ENCODE data around the gene SLC35F6. TPM values are rescaled to one million over a fixed set of nuclear protein-coding genes. Genes with fewer than 3 reads are reported as not detected.

Gene SLC35F6
- polyA plus RNA-seq, 1 donor from 2014 or later: 10.8 TPM

- TF ChIP-seq EZH2 (IDR thresholded peaks at IDR 0.05; ENCODE audit: borderline replicate concordance, insufficient read depth, low read length, poor library complexity, severe bottlenecking) (no peak), POLR2AphosphoS5 (IDR thresholded peaks at IDR 0.05) (no peak)
These were observed 42.7 kb upstream of the SLC35F6 start (continued) for GRCh38 chr2:26721115-26722032.

- Histone ChIP-seq H3K9ac (ENCODE audit: low read length) (no peak overlapping the region), H3K79me2 (replicated peaks; ENCODE audit: insufficient read depth, low read length) (no peaks in the 10 kb centered on the region), H4K20me1 (ENCODE audit: insufficient read depth) (no peaks in the 10 kb centered on the region), H3K36me3 (ENCODE audit: insufficient read depth, low read length) (no peaks in the 10 kb centered on the region), H3K9me2 (ENCODE audit: insufficient read depth, low read length) (no peaks in the 10 kb centered on the region), H3K27ac (ENCODE audit: low read length) (no peak overlapping the region), H3K9me3 (ENCODE audit: low read length) (no peaks in the 10 kb centered on the region), H3K27me3 (ENCODE audit: insufficient read depth, low read depth, low read length) (no peaks in the 10 kb centered on the region), H3K4me2 (ENCODE audit: low read length) (no peak overlapping the region), H3K4me3 (ENCODE audit: low read length) (no peak overlapping the region), H3F3A (ENCODE audit: insufficient read depth, low read length, poor library complexity, severe bottlenecking) (no peaks in the 10 kb centered on the region), H2AFZ (ENCODE audit: low read depth, low read length) (no peak overlapping the region)
- no peak for TF ChIP-seq REST (IDR thresholded peaks at IDR 0.05; ENCODE audit: borderline replicate concordance)
- TF ChIP-seq TAF1 (IDR thresholded peaks at IDR 0.05; ENCODE audit: low read depth): no peak
- TF ChIP-seq EZH2 (IDR thresholded peaks at IDR 0.05; ENCODE audit: borderline replicate concordance, insufficient read depth, low read length, poor library complexity, severe bottlenecking): no peak
- no peak for TF ChIP-seq RAD21 (conservative IDR thresholded peaks at IDR 0.05)
- no peak for TF ChIP-seq SMC3 (conservative IDR thresholded peaks at IDR 0.05; ENCODE audit: poor library complexity)
- no peak for TF ChIP-seq POLR2AphosphoS5 (IDR thresholded peaks at IDR 0.05)
- TF ChIP-seq MXI1 (conservative IDR thresholded peaks at IDR 0.05; ENCODE audit: poor library complexity, severe bottlenecking): no peak
- no peak for TF ChIP-seq EP300 (conservative IDR thresholded peaks at IDR 0.05; ENCODE audit: poor library complexity, severe bottlenecking)
- no peak for TF ChIP-seq CTCF (IDR thresholded peaks at IDR 0.05; ENCODE audit: poor library complexity, severe bottlenecking)
These were observed 41.8 kb upstream of the SLC35F6 start for GRCh38 chr2:26722328-26722727.

GRCh38 chr2:26722911-26723310 lies 41.2 kb upstream of the SLC35F6 start:
- Histone ChIP-seq H3K4me3 (ENCODE audit: low read length) (no peak overlapping the region), H3K36me3 (ENCODE audit: insufficient read depth, low read length) (no peaks in the 10 kb centered on the region), H3K9ac (ENCODE audit: low read length) (no peak overlapping the region), H2AFZ (ENCODE audit: low read depth, low read length) (no peak overlapping the region), H3K27me3 (ENCODE audit: insufficient read depth, low read depth, low read length) (no peaks in the 10 kb centered on the region), H3K79me2 (replicated peaks; ENCODE audit: insufficient read depth, low read length) (no peaks in the 10 kb centered on the region), H4K20me1 (ENCODE audit: insufficient read depth) (no peaks in the 10 kb centered on the region), H3K4me2 (ENCODE audit: low read length) (no peak overlapping the region), H3K27ac (ENCODE audit: low read length) (no peak overlapping the region), H3K9me2 (ENCODE audit: insufficient read depth, low read length) (no peaks in the 10 kb centered on the region), H3F3A (ENCODE audit: insufficient read depth, low read length, poor library complexity, severe bottlenecking) (no peaks in the 10 kb centered on the region), H3K9me3 (ENCODE audit: low read length) (no peaks in the 10 kb centered on the region)
- TF ChIP-seq CTCF (IDR thresholded peaks at IDR 0.05; ENCODE audit: poor library complexity, severe bottlenecking): no peak
- TF ChIP-seq SMC3 (conservative IDR thresholded peaks at IDR 0.05; ENCODE audit: poor library complexity): no peak
- no peak for TF ChIP-seq POLR2AphosphoS5 (IDR thresholded peaks at IDR 0.05)
- no peak for TF ChIP-seq MXI1 (conservative IDR thresholded peaks at IDR 0.05; ENCODE audit: poor library complexity, severe bottlenecking)
- TF ChIP-seq EZH2 (IDR thresholded peaks at IDR 0.05; ENCODE audit: borderline replicate concordance, insufficient read depth, low read length, poor library complexity, severe bottlenecking): no peak
- no peak for TF ChIP-seq REST (IDR thresholded peaks at IDR 0.05; ENCODE audit: borderline replicate concordance)
- no peak for TF ChIP-seq TAF1 (IDR thresholded peaks at IDR 0.05; ENCODE audit: low read depth)
